Measurements from ENCODE around the gene SH2D7.

- no peak for TF ChIP-seq CTCF (IDR thresholded peaks at IDR 0.05)
- no peak for TF ChIP-seq MAX (IDR thresholded peaks at IDR 0.05; ENCODE audit: low read depth)
- TF ChIP-seq SMC3 (IDR thresholded peaks at IDR 0.05; ENCODE audit: low read depth, low read length), result no peak
- TF ChIP-seq RAD21 (IDR thresholded peaks at IDR 0.05; ENCODE audit: low read length), result no peak
- TF ChIP-seq JUND (IDR thresholded peaks at IDR 0.05), result no peak
- no peak for TF ChIP-seq MXI1 (IDR thresholded peaks at IDR 0.05; ENCODE audit: low read depth, low read length)
- TF ChIP-seq EP300 (IDR thresholded peaks at IDR 0.05; ENCODE audit: borderline replicate concordance in 1 of 2, low read depth in 1 of 2, low read length in 1 of 2), result no peak
- TF ChIP-seq NRF1 (IDR thresholded peaks at IDR 0.05; ENCODE audit: low read depth, low read length), result no peak
- no peak for TF ChIP-seq NFIC (IDR thresholded peaks at IDR 0.05; ENCODE audit: borderline replicate concordance)
- no peak for TF ChIP-seq TCF12 (IDR thresholded peaks at IDR 0.05)
- TF ChIP-seq POLR2AphosphoS5 (IDR thresholded peaks at IDR 0.05; ENCODE audit: low read depth, low read length), result no peak
- TF ChIP-seq, protein P1, sequence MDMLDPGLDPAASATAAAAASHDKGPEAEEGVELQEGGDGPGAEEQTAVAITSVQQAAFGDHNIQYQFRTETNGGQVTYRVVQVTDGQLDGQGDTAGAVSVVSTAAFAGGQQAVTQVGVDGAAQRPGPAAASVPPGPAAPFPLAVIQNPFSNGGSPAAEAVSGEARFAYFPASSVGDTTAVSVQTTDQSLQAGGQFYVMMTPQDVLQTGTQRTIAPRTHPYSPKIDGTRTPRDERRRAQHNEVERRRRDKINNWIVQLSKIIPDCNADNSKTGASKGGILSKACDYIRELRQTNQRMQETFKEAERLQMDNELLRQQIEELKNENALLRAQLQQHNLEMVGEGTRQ (IDR thresholded peaks at IDR 0.05; ENCODE audit: borderline replicate concordance, low read depth, low read length), result no peak
- TF ChIP-seq, protein P2, sequence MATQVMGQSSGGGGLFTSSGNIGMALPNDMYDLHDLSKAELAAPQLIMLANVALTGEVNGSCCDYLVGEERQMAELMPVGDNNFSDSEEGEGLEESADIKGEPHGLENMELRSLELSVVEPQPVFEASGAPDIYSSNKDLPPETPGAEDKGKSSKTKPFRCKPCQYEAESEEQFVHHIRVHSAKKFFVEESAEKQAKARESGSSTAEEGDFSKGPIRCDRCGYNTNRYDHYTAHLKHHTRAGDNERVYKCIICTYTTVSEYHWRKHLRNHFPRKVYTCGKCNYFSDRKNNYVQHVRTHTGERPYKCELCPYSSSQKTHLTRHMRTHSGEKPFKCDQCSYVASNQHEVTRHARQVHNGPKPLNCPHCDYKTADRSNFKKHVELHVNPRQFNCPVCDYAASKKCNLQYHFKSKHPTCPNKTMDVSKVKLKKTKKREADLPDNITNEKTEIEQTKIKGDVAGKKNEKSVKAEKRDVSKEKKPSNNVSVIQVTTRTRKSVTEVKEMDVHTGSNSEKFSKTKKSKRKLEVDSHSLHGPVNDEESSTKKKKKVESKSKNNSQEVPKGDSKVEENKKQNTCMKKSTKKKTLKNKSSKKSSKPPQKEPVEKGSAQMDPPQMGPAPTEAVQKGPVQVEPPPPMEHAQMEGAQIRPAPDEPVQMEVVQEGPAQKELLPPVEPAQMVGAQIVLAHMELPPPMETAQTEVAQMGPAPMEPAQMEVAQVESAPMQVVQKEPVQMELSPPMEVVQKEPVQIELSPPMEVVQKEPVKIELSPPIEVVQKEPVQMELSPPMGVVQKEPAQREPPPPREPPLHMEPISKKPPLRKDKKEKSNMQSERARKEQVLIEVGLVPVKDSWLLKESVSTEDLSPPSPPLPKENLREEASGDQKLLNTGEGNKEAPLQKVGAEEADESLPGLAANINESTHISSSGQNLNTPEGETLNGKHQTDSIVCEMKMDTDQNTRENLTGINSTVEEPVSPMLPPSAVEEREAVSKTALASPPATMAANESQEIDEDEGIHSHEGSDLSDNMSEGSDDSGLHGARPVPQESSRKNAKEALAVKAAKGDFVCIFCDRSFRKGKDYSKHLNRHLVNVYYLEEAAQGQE (IDR thresholded peaks at IDR 0.05; ENCODE audit: low read depth, low read length), result no peak
Observed at GRCh38 chr15:78102741-78103140, 10.4 kb downstream of the SH2D7 start.

All from SK-N-SH (cell line).